GM23338 (cell line): Measurements from ENCODE around the gene CES1. TPM values are rescaled to one million over a fixed set of nuclear protein-coding genes. Genes with fewer than 3 reads are reported as not detected.

Source experiments
- ATAC-seq: fragments of 200-7000 bp; cut with Tn5 transposase; 3 replicates; pipeline ENCODE4 v1.9.1; 2020
- DNase-seq: peaks from one replicate; pipeline ENCODE4 v3.0.0-alpha.2; 2015; ENCODE audit warnings: low spot score
- H2AFZ ChIP-seq: fragments of 200-600 bp; sonication (generic); 2 replicates; pipeline ENCODE4 v1.8.0; 2016; ENCODE audit warnings: antibody characterized with exemption, mild to moderate bottlenecking, moderate library complexity
- H3F3A ChIP-seq: fragments of 200-600 bp; sonication (generic); replicated peaks from 2 replicates; pipeline ENCODE4 v1.8.0; 2017; ENCODE audit warnings: antibody characterized with exemption, mixed run types, low read depth
- H3K27ac ChIP-seq: fragments of 200-600 bp; sonication (generic); 2 replicates; pipeline ENCODE4 v1.6.1; 2016; ENCODE audit warnings: low read depth
- H3K27me3 ChIP-seq: fragments of 200-600 bp; sonication (generic); 2 replicates; pipeline ENCODE4 v1.8.0; 2016; ENCODE audit warnings: mild to moderate bottlenecking, mixed run types, moderate library complexity; ENCODE audit not compliant: insufficient read depth
- H3K36me3 ChIP-seq: fragments of 200-600 bp; sonication (generic); 2 replicates; pipeline ENCODE4 v1.8.0; 2016; ENCODE audit warnings: mild to moderate bottlenecking; ENCODE audit not compliant: insufficient read depth
- H3K4me1 ChIP-seq: fragments of 200-600 bp; sonication (generic); 2 replicates; pipeline ENCODE4 v1.8.0; 2016; ENCODE audit warnings: mild to moderate bottlenecking, moderate library complexity; ENCODE audit not compliant: insufficient read depth
- H3K4me2 ChIP-seq: fragments of 200-600 bp; sonication (generic); 2 replicates; pipeline ENCODE4 v1.7.1; 2017; ENCODE audit warnings: mixed run types
- H3K4me3 ChIP-seq: fragments of 200-600 bp; sonication (generic); 2 replicates; pipeline ENCODE4 v1.6.1; 2016; ENCODE audit warnings: mixed run types
- H3K79me2 ChIP-seq: fragments of 200-600 bp; sonication (generic); replicated peaks from 2 replicates; pipeline ENCODE4 v1.8.0; 2017; ENCODE audit warnings: mild to moderate bottlenecking; ENCODE audit not compliant: insufficient read depth
- H3K9me2 ChIP-seq: fragments of 200-600 bp; sonication (generic); 2 replicates; pipeline ENCODE4 v1.8.0; 2017; ENCODE audit not compliant: insufficient read depth
- H4K20me1 ChIP-seq: fragments of 200-600 bp; sonication (generic); replicated peaks from 2 replicates; pipeline ENCODE4 v1.8.0; 2017; ENCODE audit warnings: mild to moderate bottlenecking; ENCODE audit not compliant: insufficient read depth
- H3K27ac Mint-ChIP-seq: 2 replicates; pipeline ENCODE4 v1.8.0; 2020; ENCODE audit warnings: inconsistent platforms, mild to moderate bottlenecking, moderate library complexity, mixed read lengths
- H3K27me3 Mint-ChIP-seq: 3 replicates; pipeline ENCODE4 v1.8.0; 2022; ENCODE audit warnings: low read depth, mild to moderate bottlenecking, moderate library complexity, mixed read lengths, inconsistent platforms; ENCODE audit not compliant: insufficient read depth, poor library complexity
- H3K36me3 Mint-ChIP-seq: 3 replicates; pipeline ENCODE4 v1.8.0; 2021; ENCODE audit warnings: low read depth, mild to moderate bottlenecking, inconsistent platforms, moderate library complexity, mixed read lengths
- H3K4me1 Mint-ChIP-seq: 3 replicates; pipeline ENCODE4 v1.8.0; 2020; ENCODE audit warnings: mild to moderate bottlenecking, inconsistent platforms, mixed read lengths
- H3K4me3 Mint-ChIP-seq: 3 replicates; pipeline ENCODE4 v1.8.0; 2021; ENCODE audit warnings: moderate library complexity, mild to moderate bottlenecking, inconsistent platforms, mixed read lengths
- H3K9me3 Mint-ChIP-seq: 3 replicates; pipeline ENCODE4 v1.8.0; 2020; ENCODE audit warnings: moderate library complexity, mild to moderate bottlenecking, inconsistent platforms, mixed read lengths
- CREB1 ChIP-seq: fragments of 250-450 bp; sonication (Bioruptor Pico); IDR thresholded peaks from 2 replicates; pipeline ENCODE4 v1.5.0; 2020; ENCODE audit warnings: low read depth, mild to moderate bottlenecking, moderate library complexity
- NANOG ChIP-seq: IDR thresholded peaks from 2 replicates; pipeline ENCODE4 v1.6.1; 2016; ENCODE audit warnings: antibody characterized with exemption, borderline replicate concordance
- ZNF114 ChIP-seq: fragments of 250-450 bp; sonication (Bioruptor Pico); IDR thresholded peaks from 2 replicates; pipeline ENCODE4 v1.5.0; 2020; ENCODE audit warnings: mild to moderate bottlenecking, moderate library complexity
- polyA plus RNA-seq: library from polyadenylated mRNA; unstranded; fragments of >200 nt; fragmentation: Nextera tagmentation; extraction: Ambion mirVana; gene quantifications from 2 replicates; pipeline ENCODE4 v1.2.1, GENCODE V29; 2016
- total RNA-seq: library from RNA; depleted of rRNA; stranded (reverse); fragments of >200 nt; shearing (Covaris generic); gene quantifications from 2 replicates; pipeline ENCODE4 v1.2.3, GENCODE V29; 2014
- TF ChIP-seq, protein P1 (sequence below), 2 experiments: fragments of 200-600 bp in 1 of 2; sonication (generic) in 1 of 2; conservative IDR thresholded peaks; 2 replicates each; pipeline versions ENCODE4 v1.5.1 to v1.6.1; 2016 to 2017; ENCODE audit warnings: antibody characterized with exemption in 2 of 2, low read depth in 2 of 2, mild to moderate bottlenecking in 2 of 2, moderate library complexity in 1 of 2
- TF ChIP-seq, protein P2 (sequence below): IDR thresholded peaks from 2 replicates; pipeline ENCODE4 v1.6.1; 2016; ENCODE audit warnings: antibody characterized with exemption
- TF ChIP-seq, protein P3 (sequence below): IDR thresholded peaks from one replicate; pipeline ENCODE4 v1.6.1; 2018; ENCODE audit warnings: antibody characterized with exemption; ENCODE audit not compliant: unreplicated experiment

Gene CES1
- total and polyA plus RNA-seq, 2 experiments from 2014 or later: 1.5 TPM; not detected in 1

DNA sequence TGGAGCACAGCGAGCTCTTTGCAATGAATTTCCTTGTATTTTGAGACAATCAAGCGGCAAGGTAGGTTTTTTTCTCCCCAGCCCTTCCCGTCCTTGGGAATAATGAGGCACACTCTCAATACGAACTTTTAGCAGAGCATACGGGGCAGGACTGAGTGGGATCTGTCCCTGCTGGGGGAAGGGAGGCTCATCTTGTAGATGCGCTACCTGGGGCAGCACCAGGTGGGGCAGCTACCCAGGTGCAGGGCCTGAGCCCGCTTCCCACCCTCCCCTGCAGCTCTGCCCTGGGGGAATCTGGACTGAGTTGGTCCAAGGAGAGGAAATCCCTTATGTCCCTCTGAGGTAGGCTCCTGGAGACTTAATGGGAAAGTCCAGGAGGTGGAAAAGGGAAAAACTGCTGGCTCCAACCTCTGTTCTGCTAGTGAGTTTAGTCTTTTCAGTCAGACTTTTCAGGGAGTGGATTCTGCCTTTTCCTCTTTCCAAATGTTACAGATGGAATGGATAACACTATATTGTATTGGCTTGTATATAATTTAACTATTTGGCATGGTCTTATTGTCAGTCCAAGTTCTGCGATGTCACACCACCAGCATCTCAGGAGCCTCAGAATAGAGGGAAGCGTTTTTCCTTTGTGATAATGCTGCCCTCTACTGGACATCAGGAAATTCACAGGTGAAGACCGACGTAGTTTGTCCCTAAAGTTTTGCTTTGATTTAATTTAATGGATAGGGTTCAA lies 9.6 kb upstream of the CES1 start:
- Histone ChIP-seq H3K4me3 (no peak overlapping the region), H3K9me2 (no peaks in the 10 kb centered on the region), H3K79me2 (no peaks in the 10 kb centered on the region), H2AFZ (no peak overlapping the region; the same call in 1 of the 2 replicates), H3F3A (no peaks in the 10 kb centered on the region), H3K4me1 (no peaks in the 10 kb centered on the region), H3K27ac (no peak overlapping the region), H3K36me3 (no peaks in the 10 kb centered on the region), H3K4me2 (no peak overlapping the region), H4K20me1 (no peaks in the 10 kb centered on the region), H3K27me3 (no peaks in the 10 kb centered on the region)
- ATAC-seq (peak; percentile 87), DNase-seq (peak; percentile 76)
- Mint-ChIP-seq H3K27ac (no peak overlapping the region), H3K27me3 (peaks cover 6% of the 10 kb centered on the region), H3K36me3 (no peaks in the 10 kb centered on the region), H3K4me1 (peaks cover 4% of the 10 kb centered on the region; the same call in 2 of the 3 replicates), H3K4me3 (no peak overlapping the region), H3K9me3 (no peaks in the 10 kb centered on the region)
- TF ChIP-seq, protein P1, sequence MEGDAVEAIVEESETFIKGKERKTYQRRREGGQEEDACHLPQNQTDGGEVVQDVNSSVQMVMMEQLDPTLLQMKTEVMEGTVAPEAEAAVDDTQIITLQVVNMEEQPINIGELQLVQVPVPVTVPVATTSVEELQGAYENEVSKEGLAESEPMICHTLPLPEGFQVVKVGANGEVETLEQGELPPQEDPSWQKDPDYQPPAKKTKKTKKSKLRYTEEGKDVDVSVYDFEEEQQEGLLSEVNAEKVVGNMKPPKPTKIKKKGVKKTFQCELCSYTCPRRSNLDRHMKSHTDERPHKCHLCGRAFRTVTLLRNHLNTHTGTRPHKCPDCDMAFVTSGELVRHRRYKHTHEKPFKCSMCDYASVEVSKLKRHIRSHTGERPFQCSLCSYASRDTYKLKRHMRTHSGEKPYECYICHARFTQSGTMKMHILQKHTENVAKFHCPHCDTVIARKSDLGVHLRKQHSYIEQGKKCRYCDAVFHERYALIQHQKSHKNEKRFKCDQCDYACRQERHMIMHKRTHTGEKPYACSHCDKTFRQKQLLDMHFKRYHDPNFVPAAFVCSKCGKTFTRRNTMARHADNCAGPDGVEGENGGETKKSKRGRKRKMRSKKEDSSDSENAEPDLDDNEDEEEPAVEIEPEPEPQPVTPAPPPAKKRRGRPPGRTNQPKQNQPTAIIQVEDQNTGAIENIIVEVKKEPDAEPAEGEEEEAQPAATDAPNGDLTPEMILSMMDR (conservative IDR thresholded peaks at IDR 0.05; ENCODE audit: low read depth in 2 of 2): peak; percentile 83 to 95
- TF ChIP-seq NANOG: no peak

DNA sequence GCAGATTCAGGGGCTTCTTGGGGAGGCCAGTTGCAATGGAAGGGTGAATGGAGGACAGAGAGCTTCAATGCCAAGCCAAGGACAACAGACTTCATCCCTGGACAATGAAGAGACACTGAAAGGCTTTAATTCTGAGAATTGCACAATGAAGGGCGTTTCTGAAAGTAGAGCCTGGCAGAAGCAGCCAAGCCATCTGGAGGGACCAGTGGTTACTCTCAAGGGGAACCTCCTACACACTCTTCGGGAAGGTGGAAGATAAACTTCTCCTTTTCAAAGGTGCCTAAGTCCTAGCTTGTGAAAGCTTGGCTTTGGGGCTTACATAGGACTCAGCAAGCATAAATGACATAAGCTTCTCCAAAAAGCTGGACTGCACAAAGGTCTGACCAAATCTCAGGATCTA lies 6.2 kb upstream of the CES1 start:
- no peak for ATAC-seq
- no peak overlapping the region for H2AFZ ChIP-seq
- no peaks in the 10 kb centered on the region for H3K9me3 Mint-ChIP-seq

More for the DNA sequence above, 6.2 kb upstream of the CES1 start:
- H3K4me3 Mint-ChIP-seq: no peak overlapping the region
- no peak overlapping the region for H3K27ac Mint-ChIP-seq
- no peaks in the 10 kb centered on the region for H3K27me3 ChIP-seq
- H3K4me3 ChIP-seq: no peak overlapping the region
- H3K79me2 ChIP-seq: no peaks in the 10 kb centered on the region
- H3K4me1 Mint-ChIP-seq: peaks cover 6% of the 10 kb centered on the region; the same call in 2 of the 3 replicates
- H3K36me3 Mint-ChIP-seq: no peaks in the 10 kb centered on the region
- H3K27ac ChIP-seq: no peak overlapping the region
- DNase-seq: no peak
- peaks cover 2% of the 10 kb centered on the region for H3K27me3 Mint-ChIP-seq
- TF ChIP-seq, protein P2, sequence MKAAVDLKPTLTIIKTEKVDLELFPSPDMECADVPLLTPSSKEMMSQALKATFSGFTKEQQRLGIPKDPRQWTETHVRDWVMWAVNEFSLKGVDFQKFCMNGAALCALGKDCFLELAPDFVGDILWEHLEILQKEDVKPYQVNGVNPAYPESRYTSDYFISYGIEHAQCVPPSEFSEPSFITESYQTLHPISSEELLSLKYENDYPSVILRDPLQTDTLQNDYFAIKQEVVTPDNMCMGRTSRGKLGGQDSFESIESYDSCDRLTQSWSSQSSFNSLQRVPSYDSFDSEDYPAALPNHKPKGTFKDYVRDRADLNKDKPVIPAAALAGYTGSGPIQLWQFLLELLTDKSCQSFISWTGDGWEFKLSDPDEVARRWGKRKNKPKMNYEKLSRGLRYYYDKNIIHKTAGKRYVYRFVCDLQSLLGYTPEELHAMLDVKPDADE: no peak
- TF ChIP-seq, protein P3, sequence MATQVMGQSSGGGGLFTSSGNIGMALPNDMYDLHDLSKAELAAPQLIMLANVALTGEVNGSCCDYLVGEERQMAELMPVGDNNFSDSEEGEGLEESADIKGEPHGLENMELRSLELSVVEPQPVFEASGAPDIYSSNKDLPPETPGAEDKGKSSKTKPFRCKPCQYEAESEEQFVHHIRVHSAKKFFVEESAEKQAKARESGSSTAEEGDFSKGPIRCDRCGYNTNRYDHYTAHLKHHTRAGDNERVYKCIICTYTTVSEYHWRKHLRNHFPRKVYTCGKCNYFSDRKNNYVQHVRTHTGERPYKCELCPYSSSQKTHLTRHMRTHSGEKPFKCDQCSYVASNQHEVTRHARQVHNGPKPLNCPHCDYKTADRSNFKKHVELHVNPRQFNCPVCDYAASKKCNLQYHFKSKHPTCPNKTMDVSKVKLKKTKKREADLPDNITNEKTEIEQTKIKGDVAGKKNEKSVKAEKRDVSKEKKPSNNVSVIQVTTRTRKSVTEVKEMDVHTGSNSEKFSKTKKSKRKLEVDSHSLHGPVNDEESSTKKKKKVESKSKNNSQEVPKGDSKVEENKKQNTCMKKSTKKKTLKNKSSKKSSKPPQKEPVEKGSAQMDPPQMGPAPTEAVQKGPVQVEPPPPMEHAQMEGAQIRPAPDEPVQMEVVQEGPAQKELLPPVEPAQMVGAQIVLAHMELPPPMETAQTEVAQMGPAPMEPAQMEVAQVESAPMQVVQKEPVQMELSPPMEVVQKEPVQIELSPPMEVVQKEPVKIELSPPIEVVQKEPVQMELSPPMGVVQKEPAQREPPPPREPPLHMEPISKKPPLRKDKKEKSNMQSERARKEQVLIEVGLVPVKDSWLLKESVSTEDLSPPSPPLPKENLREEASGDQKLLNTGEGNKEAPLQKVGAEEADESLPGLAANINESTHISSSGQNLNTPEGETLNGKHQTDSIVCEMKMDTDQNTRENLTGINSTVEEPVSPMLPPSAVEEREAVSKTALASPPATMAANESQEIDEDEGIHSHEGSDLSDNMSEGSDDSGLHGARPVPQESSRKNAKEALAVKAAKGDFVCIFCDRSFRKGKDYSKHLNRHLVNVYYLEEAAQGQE: no peak
- TF ChIP-seq, protein P1 (conservative IDR thresholded peaks at IDR 0.05; ENCODE audit: low read depth in 2 of 2): no peak
- TF ChIP-seq ZNF114 (CRISPR knock-in tag) (no peak), CREB1 (no peak)
- no peaks in the 10 kb centered on the region for H3K36me3 ChIP-seq
- no peaks in the 10 kb centered on the region for H3F3A ChIP-seq
- H3K4me1 ChIP-seq: no peaks in the 10 kb centered on the region
- H4K20me1 ChIP-seq: no peaks in the 10 kb centered on the region
- H3K4me2 ChIP-seq: no peak overlapping the region
- H3K9me2 ChIP-seq: no peaks in the 10 kb centered on the region
